IMR-90 (cell line): Measurements from ENCODE around the gene CDHR1. TPM values are rescaled to one million over a fixed set of nuclear protein-coding genes. Genes with fewer than 3 reads are reported as not detected.

Source experiments
- ATAC-seq: fragments of 200-7000 bp; cut with Tn5 transposase; 2 replicates; pipeline ENCODE4 v1.9.1; 2020; ENCODE audit warnings: low read depth, mild to moderate bottlenecking, moderate library complexity
- BruUV-seq: library from RNA; stranded (reverse); fragments of 400-500 nt; replicated peaks from 2 replicates; lab custom pipeline; 2021; lab: Mats Ljungman, UMichigan
- CTCF ChIA-PET: fragments of 300-600 bp; formaldehyde crosslinking; extraction: SDS; loops from one replicate; lab custom pipeline; 2021; ENCODE audit warnings: antibody characterized with exemption; lab: Yijun Ruan, JAX
- POLR2A ChIA-PET: fragments of 300-600 bp; sonication (Branson Sonifier 250); formaldehyde crosslinking; loops from one replicate; lab custom pipeline; 2022; ENCODE audit warnings: antibody characterized with exemption; ENCODE audit not compliant: unreplicated experiment; lab: Charles Lee
- DNase-seq: peaks from one replicate; pipeline ENCODE4 v3.0.0; 2013
- H2AFZ ChIP-seq: replicated peaks from 2 replicates; pipeline ENCODE3; 2013; ENCODE audit warnings: low read length, mild to moderate bottlenecking; ENCODE audit not compliant: poor library complexity
- H2AK5ac ChIP-seq: 2 replicates; pipeline ENCODE4 v1.6.1; 2013; ENCODE audit warnings: low read depth, low read length, inconsistent platforms
- H2AK9ac ChIP-seq: replicated peaks from 2 replicates; pipeline ENCODE3; 2013; ENCODE audit warnings: mild to moderate bottlenecking, low read depth, low read length, moderate library complexity; ENCODE audit not compliant: poor library complexity
- H2BK120ac ChIP-seq: 2 replicates; pipeline ENCODE4 v1.6.1; 2013; ENCODE audit warnings: low read depth, low read length, inconsistent platforms
- H2BK15ac ChIP-seq: 3 replicates; pipeline ENCODE4 v1.6.1; 2013; ENCODE audit warnings: low read depth, low read length, inconsistent platforms
- H2BK20ac ChIP-seq: 2 replicates; pipeline ENCODE4 v1.6.1; 2013; ENCODE audit warnings: low read depth, mild to moderate bottlenecking, inconsistent platforms, low read length, moderate library complexity
- H2BK5ac ChIP-seq: 2 replicates; pipeline ENCODE4 v1.6.1; 2013; ENCODE audit warnings: mild to moderate bottlenecking, low read depth, low read length, inconsistent platforms; ENCODE audit not compliant: poor library complexity, severe bottlenecking
- H3K14ac ChIP-seq: replicated peaks from 2 replicates; pipeline ENCODE4 v1.6.1; 2013; ENCODE audit warnings: low read depth, low read length, inconsistent platforms
- H3K18ac ChIP-seq: 2 replicates; pipeline ENCODE4 v1.6.1; 2013; ENCODE audit warnings: low read depth, low read length, control low read depth
- H3K23ac ChIP-seq: 2 replicates; pipeline ENCODE4 v1.6.1; 2013; ENCODE audit warnings: low read depth, low read length, inconsistent platforms
- H3K27ac ChIP-seq: 2 replicates; pipeline ENCODE4 v1.5.1; 2013; ENCODE audit warnings: mild to moderate bottlenecking, control low read depth, low read length; ENCODE audit not compliant: insufficient read depth
- H3K27me3 ChIP-seq: 2 replicates; pipeline ENCODE4 v1.6.1; 2013; ENCODE audit warnings: low read length; ENCODE audit not compliant: control insufficient read depth, insufficient read depth
- H3K36me3 ChIP-seq: 2 replicates; pipeline ENCODE4 v1.6.1; 2013; ENCODE audit warnings: low read length, mixed read lengths; ENCODE audit not compliant: control insufficient read depth, insufficient read depth
- H3K4ac ChIP-seq: 2 replicates; pipeline ENCODE4 v1.6.1; 2013; ENCODE audit warnings: low read depth, low read length, inconsistent platforms
- H3K4me1 ChIP-seq: 2 replicates; pipeline ENCODE4 v1.6.1; 2013; ENCODE audit warnings: low read length, mixed read lengths; ENCODE audit not compliant: control insufficient read depth, insufficient read depth
- H3K4me2 ChIP-seq: 2 replicates; pipeline ENCODE4 v1.6.1; 2013; ENCODE audit warnings: low read depth, mild to moderate bottlenecking, control low read depth, low read length, moderate library complexity
- H3K4me3 ChIP-seq: 2 replicates; pipeline ENCODE4 v1.5.1; 2013; ENCODE audit warnings: low read depth, mild to moderate bottlenecking, control low read depth, low read length, moderate library complexity; ENCODE audit not compliant: insufficient read depth
- H3K56ac ChIP-seq: 2 replicates; pipeline ENCODE4 v1.6.1; 2013; ENCODE audit warnings: low read length, inconsistent platforms; ENCODE audit not compliant: insufficient read depth; ENCODE audit errors: extremely low read depth
- H3K79me1 ChIP-seq, 2 experiments: 2 replicates each; pipeline ENCODE4 v1.6.1; 2013; ENCODE audit warnings: low read length in 2 of 2, inconsistent platforms in 1 of 2, low read depth in 1 of 2
- H3K9ac ChIP-seq: 2 replicates; pipeline ENCODE4 v1.6.1; 2013; ENCODE audit warnings: low read depth, low read length, control low read depth
- H3K9me1 ChIP-seq: 2 replicates; pipeline ENCODE4 v1.6.1; 2013; ENCODE audit warnings: low read length, inconsistent platforms; ENCODE audit not compliant: insufficient read depth
- H3K9me3 ChIP-seq: 2 replicates; pipeline ENCODE4 v1.6.1; 2013; ENCODE audit warnings: low read length; ENCODE audit not compliant: control insufficient read depth, insufficient read depth
- H4K20me1 ChIP-seq: 2 replicates; pipeline ENCODE4 v1.6.1; 2013; ENCODE audit warnings: low read length, inconsistent platforms; ENCODE audit not compliant: insufficient read depth
- H4K5ac ChIP-seq: 2 replicates; pipeline ENCODE4 v1.6.1; 2013; ENCODE audit warnings: mild to moderate bottlenecking, low read depth, low read length, control low read depth
- H4K8ac ChIP-seq, 2 experiments: 2 replicates each; pipeline ENCODE4 v1.6.1; 2013; ENCODE audit warnings: low read depth in 2 of 2, low read length in 2 of 2, control low read depth in 1 of 2, inconsistent platforms in 1 of 2
- H4K91ac ChIP-seq: 2 replicates; pipeline ENCODE4 v1.6.1; 2013; ENCODE audit warnings: low read depth, low read length, inconsistent platforms; ENCODE audit not compliant: insufficient read depth
- ELK1 ChIP-seq: fragments of 150-350 bp; IDR thresholded peaks from 2 replicates; pipeline ENCODE4 v1.6.1; 2016; ENCODE audit warnings: low read depth, mild to moderate bottlenecking, low read length, moderate library complexity, borderline replicate concordance
- FOS ChIP-seq: fragments of 150-350 bp; IDR thresholded peaks from 2 replicates; pipeline ENCODE4 v1.6.1; 2016; ENCODE audit warnings: low read depth, low read length
- MAFK ChIP-seq: IDR thresholded peaks from 2 replicates; pipeline ENCODE4 v1.6.1; 2012; ENCODE audit warnings: low read depth, low read length, improper control_type of control experiment
- MXI1 ChIP-seq: IDR thresholded peaks from 2 replicates; pipeline ENCODE4 v1.6.1; 2012; ENCODE audit warnings: low read depth, mild to moderate bottlenecking, low read length, moderate library complexity, borderline replicate concordance
- RFX5 ChIP-seq: IDR thresholded peaks from 2 replicates; pipeline ENCODE4 v1.8.0; 2012; ENCODE audit warnings: low read depth, mild to moderate bottlenecking, low read length, moderate library complexity
- WGBS, 2 experiments: methylation state at CpG; one replicate each; pipeline versions ENCODE4 v1.1.5 to v1.1.7; 2013; ENCODE audit warnings: missing lambda C conversion rate in 2 of 2; ENCODE audit not compliant: insufficient read length in 1 of 2; ENCODE audit errors: extremely low coverage in 2 of 2; 5-methylcytosine and 5-hydroxymethylcytosine counted together
- dilution Hi-C: fragments of 300-500 bp; cut with HindIII; formaldehyde crosslinking; loops from one replicate; pipeline ENCODE4 v1.14.3; 2018; ENCODE audit warnings: low sequenced_read_pairs; ENCODE audit not compliant: unreplicated experiment
- in situ Hi-C: fragments of 300-500 bp; cut with MboI; formaldehyde crosslinking; loops from 3 replicates; pipeline ENCODE4 v1.14.3; 2019; ENCODE audit warnings: low sequenced_read_pairs, inconsistent platforms, mixed read lengths
- intact Hi-C: fragments of 100-400 bp; cut with micrococcal nuclease; formaldehyde crosslinking; loops from 2 replicates; pipeline ENCODE4 v1.10.0; 2022
- polyA plus RNA-seq, 3 experiments: library from polyadenylated mRNA; depleted of rRNA; stranded (reverse); fragments of >200 nt; gene quantifications; 2 replicates each; pipeline ENCODE4 v1.2.3, GENCODE V29; 2012; ENCODE audit warnings: low replicate concordance in 1 of 3
- total RNA-seq: library from RNA; depleted of rRNA; stranded (reverse); fragments of >200 nt; gene quantifications from 2 replicates; pipeline ENCODE4 v1.2.3, GENCODE V29; 2012

Gene CDHR1
- total and polyA plus RNA-seq, 2 of the 4 experiments (the other 2 are of a cell fraction) = not detected

DNA sequence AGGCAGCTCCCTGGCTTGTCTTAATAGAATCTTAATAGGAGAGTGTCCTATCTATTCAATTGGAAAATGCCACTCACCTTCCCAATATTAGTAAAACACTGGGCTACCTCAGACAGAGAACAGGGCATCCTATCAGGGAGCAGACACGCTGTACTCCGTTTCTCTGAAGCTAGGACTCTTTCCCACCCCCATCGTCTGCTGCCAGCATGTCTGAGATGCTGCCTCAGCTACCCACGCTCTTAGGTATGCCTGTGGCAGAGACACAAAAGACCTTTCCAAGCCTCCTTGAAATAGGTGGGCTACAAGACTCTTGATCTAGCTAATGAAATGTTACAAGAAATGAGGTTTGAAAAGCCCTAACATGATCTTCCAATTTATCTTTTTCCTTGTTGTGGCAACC, 33.5 kb downstream of the CDHR1 start:
- no peaks in the 10 kb centered on the region for H3K9me3 ChIP-seq
- in situ Hi-C loops (no loop called here), dilution Hi-C loops (no loop called here), intact Hi-C loops (no loop called here)
- H3K4ac ChIP-seq = no peak overlapping the region
- no peaks in the 10 kb centered on the region for H3K79me1 ChIP-seq
- H3K27me3 ChIP-seq = peaks cover 3% of the 10 kb centered on the region; the same call in 1 of the 2 replicates
- no peak overlapping the region for H4K8ac ChIP-seq
- H3K36me3 ChIP-seq = no peaks in the 10 kb centered on the region
- H3K4me2 ChIP-seq = no peak overlapping the region
- no TSS peak for BruUV-seq
- H2BK15ac ChIP-seq = no peak overlapping the region
- no peak overlapping the region for H4K5ac ChIP-seq
- no peak overlapping the region for H2AFZ ChIP-seq
- no peaks in the 10 kb centered on the region for H3K9me1 ChIP-seq
- TF ChIP-seq ELK1 (no peak), MAFK (no peak), RFX5 (no peak), FOS (no peak), MXI1 (no peak)
- H2AK9ac ChIP-seq = no peak overlapping the region
- H3K4me1 ChIP-seq = no peaks in the 10 kb centered on the region
- no peak overlapping the region for H3K9ac ChIP-seq
- no peak overlapping the region for H2BK20ac ChIP-seq
- H2BK120ac ChIP-seq = no peak overlapping the region
- no peak overlapping the region for H2BK5ac ChIP-seq
- no peak overlapping the region for H3K18ac ChIP-seq
- DNase-seq (no peak), ATAC-seq (no peak)
- H3K23ac ChIP-seq = no peak overlapping the region
- no peak overlapping the region for H4K91ac ChIP-seq
- WGBS, 2 experiments = no CpG with 5 or more reads among the region's 4 CpGs
- ChIA-PET CTCF (no interaction called here), POLR2A (no interaction called here)
- no peaks in the 10 kb centered on the region; the same call in 1 of the 2 replicates for H4K20me1 ChIP-seq
- H3K14ac ChIP-seq = no peak overlapping the region
- no peak overlapping the region for H3K56ac ChIP-seq
- no peak overlapping the region for H3K4me3 ChIP-seq
- no peak overlapping the region for H2AK5ac ChIP-seq
- H3K27ac ChIP-seq = no peak overlapping the region
